A172 (cell line): ENCODE data around the gene PSME2. TPM values are rescaled to one million over a fixed set of nuclear protein-coding genes. Genes with fewer than 3 reads are reported as not detected.

Experiments used
- DNase-seq: peaks from one replicate; pipeline ENCODE4 v3.0.0-alpha.2; 2015; ENCODE audit warnings: low spot score
- total RNA-seq: library from RNA; depleted of rRNA; stranded (reverse); fragments of >200 nt; shearing (Covaris generic); gene quantifications from 2 replicates; pipeline ENCODE4 v1.2.3, GENCODE V29; 2014; rRNA removed

Gene PSME2, protein sequence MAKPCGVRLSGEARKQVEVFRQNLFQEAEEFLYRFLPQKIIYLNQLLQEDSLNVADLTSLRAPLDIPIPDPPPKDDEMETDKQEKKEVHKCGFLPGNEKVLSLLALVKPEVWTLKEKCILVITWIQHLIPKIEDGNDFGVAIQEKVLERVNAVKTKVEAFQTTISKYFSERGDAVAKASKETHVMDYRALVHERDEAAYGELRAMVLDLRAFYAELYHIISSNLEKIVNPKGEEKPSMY
- 102 and 126 TPM in 2 replicates for total RNA-seq

DNA sequence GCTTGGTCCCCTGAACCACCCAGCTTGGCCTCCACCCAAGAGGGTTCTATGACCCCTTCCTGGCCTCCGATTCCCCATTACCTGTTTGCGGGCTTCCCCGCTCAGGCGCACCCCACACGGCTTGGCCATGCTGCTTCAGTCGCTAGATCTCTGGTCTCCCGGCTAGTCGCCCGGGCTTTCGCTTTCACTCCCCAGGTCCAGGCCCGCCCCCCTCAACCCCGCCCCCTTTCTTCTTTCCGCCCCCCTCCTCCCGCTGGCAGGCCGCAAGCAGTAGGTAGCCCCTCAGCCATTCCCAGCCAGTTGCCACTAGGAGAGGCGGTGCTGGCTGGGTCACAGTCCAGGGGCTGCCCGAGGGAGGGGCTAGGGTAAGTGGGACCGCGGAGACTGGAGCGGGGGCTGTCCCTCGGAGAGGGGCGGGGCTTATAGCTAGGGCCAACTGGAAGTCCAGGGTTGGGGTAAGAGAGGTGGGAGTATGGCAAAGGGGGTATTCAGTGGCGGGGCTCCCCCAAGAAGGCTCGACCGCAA, at the start of gene PSME2:
Gene PSME2 (minus strand): TSS at position 158 of the 525 bp plus-strand sequence. CDS start 29 bp downstream, at position 129.
- peak; percentile 90 for DNase-seq

DNA sequence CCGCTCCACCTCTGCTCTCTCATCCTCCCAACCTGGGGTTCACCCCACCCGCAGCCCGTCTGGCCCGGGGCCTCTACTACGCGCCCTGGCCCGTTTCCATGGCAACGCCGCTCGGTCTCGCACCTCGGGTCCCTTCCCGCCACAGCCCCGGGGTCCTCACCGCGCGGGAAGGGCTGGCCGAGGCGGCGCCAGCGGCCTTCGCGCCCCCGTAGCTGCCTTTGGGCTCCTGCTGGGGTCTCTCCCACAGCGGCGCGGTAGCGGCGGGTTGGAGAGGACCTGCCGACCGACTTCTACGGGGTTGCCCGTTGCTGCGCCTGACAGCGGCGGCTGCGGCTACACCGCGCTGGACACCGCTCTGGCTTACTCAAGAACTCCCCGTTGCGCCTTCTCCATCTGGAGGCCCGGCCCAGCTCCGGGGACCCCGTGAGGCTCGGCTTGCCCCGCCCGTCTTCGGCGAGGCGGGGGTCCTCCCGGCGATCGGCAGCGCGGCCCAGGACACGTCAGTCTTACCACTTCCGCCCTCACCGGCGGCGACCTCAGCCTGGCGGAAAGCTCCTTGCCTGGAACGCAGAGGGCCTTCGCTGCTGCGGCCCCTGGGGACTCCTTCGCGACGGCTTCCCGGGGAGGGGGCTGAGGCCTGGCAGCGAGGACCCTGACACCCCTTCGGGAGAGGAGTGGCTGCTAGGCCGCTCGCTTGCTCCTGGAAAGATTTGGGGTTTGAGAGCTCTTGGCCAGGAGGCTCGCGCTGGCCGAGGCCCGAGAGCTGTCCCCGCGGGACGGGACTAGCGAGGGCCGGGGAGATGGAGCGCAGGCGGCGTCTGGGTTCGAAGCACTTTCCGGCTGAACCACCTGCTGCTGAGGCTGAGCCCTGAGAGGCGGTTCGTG, 49.0 kb upstream of the PSME2 start, which contains the start of gene TM9SF1:
Gene TM9SF1 (minus strand): TSS at position 256 of the 885 bp plus-strand sequence. CDS start 422 bp downstream, outside the sequence.
- DNase-seq = peak; percentile 59

DNA sequence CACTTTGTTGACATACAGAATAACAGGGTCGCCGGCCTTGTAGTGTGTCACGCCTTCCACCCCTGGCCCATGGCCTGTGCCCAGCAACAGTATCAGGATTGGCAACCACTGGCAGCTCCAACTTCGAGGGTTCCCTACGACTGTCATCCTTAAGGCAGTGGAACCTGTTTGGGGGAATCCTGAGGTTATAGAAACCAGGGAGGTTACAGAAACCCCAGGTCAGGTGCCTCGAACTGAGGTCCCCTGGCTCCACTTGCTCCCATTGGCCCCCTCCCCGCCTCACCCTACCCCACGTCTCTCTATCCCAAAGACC, 48.4 kb upstream of the PSME2 start:
- DNase-seq = no peak

DNA sequence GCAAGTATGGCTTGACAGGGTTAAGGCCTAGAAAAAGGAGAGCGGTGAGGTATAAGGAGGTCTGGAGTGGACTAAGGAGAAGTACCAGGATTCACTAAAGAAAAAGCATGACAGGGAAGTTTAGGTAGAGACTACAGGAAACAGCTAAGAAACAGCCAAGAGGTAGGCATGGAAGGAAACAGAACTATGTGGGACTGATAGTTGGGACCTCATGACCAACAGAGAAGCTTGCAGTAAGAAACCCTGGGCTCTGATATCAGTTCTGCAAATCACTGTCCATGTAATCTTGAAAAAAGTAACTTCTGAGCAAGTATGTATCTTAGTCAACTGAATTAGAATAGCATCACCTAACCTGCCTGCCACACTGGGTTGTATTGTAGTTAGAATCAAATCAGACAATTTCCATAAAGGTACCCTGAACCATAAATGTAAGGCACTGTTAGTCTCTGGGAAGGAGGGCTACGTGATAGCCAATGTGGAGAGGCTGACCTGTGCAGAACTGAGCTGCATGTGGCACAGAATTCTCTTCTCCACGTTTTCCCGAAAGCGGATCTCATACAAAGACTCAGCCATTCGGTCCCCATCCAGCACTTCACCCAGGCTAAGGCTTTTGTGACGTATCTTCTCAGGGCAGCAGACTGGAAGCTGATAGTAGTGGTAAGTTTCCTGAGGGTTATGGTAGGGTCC, 47.9 kb upstream of the PSME2 start:
- DNase-seq = no peak

DNA sequence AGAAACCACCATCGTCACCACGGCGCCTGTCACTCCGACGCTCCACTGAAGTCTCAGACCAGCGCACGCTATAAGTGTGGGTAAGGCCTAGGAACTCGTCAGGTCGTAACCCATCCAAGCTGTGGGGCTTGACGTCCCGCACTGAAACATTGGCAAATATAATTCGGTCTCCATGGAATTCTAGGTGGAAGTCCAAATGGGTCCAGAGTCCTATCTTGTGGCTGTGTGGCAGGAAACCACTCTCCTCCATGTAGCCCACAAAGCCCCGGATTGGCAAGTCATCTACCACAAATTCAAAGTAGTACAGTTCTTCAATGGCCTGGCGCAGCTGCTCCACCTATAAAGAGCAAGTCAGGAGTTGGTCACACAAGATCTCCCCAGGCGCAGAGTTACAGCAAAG, 46.5 kb upstream of the PSME2 start:
- DNase-seq = no peak

DNA sequence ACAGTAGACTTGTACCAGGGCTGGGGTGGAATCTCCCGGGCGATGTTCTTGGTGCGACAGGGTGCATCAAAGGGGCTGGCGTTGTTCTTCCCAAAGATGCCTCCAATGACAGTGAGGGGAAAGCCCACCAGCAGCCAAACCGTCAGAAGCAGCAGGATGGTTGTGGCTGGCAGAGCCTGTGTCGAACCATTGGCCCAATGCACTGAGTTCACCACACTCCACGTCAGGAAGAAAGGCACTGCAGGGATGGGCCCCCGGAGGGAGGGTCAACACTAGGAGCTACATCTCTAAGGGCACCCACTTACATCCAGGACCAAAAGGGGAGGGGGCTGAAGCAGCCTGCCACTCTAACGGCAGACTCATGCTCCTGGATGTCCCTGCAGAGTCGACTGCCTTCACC, 44.0 kb upstream of the PSME2 start:
- no peak for DNase-seq

DNA sequence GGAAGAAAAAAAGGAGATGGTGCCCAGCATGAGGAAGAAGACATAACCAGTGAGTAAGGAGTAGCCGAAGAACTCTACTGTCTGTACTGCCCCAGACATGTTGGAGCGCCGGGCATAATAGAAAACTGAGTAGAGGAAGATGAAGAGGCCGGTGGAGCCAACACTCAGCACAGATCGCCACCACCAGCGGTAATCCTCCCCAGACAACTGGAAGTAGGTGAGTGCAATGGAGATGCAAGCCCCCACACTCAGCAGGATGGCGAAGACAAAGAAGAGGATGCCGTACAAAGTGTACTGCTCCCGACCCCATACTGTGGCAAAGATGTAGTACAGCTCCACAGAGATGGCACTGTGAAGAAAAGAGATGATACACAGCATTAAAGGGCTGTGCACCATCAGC, 43.0 kb upstream of the PSME2 start:
- DNase-seq = no peak

DNA sequence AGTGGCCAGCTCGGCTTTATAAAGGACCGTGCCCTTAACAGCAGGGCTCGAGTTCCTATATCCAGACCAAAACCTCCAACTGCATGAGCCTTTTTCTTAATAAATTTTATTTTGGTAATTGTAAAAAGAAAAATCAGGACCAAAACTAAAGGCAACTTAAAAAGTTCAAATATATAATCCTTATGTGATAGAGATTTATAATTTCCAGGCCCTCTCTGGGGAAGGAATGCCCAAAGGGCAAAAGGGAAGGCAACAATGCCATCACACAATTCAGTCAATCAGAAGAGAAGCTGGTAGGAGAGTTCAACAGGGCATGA, 42.6 kb upstream of the PSME2 start:
- DNase-seq = no peak

DNA sequence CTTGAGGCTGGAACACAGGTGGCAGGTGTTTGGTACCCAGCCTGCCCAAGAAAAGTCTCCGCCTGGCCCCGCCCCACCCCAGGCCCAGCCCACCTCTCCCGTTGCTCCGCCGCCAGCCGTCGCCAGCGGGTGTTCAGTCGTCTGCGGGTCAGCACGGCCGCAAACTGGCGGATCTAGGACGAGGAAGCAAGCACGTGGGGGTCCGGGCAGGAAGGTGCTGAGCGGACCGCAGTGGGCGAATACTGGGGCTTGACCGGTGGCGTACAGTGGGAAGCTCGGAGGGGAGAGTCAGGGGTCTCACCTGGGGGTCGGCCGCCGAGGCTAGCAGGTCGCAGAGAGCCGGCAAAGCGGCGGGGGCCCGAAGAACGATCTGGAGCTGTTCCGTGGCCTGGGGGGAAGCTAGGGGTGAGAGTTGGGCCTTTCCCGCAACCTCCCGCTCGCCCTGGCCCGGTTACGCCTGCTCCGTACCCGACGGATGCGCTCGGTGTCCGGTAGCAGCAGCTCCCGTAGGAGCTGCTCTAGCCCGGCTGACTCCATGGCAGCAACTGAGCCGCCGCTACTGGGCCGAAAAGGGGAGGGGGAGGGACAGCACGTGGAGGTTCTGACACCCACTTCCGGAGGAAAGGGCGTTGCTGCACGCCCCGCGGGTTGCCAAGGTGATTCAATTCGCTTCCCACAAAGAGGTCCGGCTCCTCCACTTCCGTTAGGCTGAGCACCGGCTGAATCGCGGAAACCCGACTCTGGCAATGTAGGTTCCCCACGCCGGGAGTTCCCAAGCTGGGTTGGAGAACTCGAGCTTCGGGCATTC, 42.0 kb upstream of the PSME2 start, which contains the start of gene IPO4:
Gene IPO4 (minus strand): TSS at position 566 of the 808 bp plus-strand sequence. CDS start 29 bp downstream, at position 537.
- peak; percentile 91 for DNase-seq

DNA sequence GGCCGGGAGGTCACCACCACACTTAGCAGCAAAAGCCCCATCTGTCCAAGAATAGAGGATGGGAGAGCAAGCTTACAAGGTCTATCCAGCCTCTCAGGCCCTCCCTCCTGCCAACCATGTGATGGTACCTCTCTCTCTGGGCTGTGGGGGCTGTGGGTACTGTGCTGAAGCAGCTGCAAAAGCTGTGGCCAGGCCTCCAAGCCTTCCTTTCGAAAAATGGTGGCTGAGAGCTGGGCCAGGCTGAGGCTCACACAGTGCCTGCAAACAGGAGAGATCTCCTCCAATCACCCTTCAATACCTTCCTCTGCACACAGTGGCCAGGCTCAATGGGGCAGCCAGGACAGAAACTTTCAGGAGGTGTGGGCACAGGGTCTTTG, 41.1 kb upstream of the PSME2 start:
- DNase-seq = no peak

DNA sequence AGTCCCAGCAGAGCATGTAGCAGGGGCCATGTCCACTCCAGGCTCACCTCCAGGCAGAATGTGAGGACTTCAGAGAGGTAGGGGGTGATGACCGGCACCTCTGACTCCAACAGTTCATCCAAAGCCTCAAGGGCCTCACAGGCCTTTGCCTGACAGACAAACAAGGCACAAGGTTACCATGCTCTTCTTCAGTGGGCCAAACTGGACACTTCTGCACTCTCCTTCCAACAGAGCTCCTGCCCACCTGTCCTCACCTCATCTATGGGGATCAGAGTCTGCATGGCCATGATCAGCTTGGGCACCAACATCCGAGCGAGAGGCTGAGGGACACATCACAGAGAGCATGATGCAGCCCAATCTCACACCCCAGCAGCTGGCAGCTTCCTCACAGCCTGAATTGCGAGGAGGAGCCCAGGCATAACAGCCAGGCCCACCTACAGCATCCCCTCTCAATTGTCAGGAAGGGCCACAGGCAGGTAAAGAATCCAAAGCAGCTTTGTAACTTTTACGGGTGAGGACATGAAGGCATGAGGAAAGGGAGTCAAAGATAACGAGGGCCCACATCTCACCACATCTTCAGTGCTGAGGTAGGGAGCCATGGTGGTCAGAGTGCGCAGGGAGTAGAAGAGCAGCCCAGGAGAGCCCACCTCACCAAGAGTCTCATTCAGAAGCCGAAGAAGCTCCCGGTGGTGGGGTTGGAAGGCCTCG, 40.6 kb upstream of the PSME2 start:
- no peak for DNase-seq

DNA sequence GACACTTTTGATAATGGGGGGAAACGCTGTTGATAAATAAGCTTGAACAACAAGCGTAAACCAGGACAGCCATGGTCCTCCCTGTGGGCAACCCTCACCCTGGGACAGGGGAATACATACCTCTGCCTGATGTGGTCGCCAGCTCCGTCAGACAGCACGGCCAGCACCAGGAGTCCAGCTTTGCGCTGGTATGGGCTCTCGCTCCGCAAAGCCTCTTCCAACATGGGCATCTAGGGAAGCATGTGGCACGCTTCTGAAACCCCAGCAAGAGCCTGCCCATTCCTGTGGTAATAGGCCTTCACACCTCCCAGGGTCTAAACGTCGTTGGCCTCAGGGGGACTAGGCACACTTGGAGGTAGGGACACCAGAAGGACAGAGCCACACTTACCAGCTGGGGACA, 39.3 kb upstream of the PSME2 start:
- DNase-seq = no peak

DNA sequence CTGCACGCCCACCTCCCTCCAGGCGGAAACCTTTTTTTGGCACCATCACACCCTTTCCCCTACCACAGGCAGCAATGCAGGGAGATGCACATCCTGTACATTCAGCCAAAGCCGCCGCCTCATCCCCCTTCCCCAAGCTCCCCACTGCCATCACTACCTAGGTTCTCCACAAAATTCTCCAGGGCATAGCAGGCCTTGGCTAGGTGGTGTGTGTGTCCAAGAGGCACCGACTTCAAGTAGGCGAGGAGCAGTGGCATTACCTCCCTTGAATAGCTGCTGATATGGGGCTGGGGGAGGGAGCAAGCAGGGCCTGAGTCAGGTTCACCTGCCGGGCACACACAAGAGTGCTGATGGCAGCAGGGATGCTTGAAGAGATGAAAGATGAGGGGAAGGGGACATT, 38.6 kb upstream of the PSME2 start:
- DNase-seq = no peak

DNA sequence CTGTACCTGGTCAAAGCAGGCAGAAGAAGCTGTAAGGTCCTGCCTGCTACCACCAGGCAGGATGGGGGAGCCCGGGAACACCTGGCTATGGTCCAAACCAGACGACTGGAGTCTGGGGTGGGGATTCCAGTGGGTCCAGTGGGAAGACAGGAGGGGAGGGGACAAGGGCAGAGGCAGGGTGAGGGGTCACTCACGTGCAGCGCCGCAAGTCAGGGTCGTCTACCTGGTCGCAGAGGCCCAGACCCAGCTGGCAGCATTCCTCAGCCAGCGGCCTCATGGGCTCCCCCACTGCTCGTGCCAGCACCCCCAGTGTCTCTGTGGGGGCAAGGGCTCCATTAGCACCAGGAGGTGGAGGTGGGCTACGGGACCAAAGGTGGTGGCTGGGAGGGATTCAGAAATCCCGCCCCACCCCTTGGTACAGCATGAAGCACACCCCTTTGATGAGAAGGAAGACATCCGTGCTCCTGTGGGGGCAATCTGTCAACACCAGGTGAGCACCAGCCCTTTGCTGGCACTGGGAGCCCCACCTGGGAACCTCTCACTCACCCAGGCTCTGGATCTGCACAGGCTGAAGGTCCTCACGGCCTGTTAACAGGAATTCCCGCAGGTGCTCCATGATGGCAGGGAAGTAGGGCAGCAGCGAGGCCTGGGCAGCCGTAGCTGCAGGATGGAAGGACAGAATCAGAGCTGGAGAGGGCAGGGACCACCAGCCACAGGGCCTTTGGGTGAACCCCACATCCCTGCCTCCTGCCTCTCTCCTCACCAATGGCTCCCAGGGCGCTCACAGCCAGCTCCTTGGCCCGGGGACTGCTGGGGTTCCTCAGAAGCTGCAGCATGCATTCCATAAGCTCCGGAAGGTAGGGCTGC, 37.9 kb upstream of the PSME2 start:
- DNase-seq = no peak

DNA sequence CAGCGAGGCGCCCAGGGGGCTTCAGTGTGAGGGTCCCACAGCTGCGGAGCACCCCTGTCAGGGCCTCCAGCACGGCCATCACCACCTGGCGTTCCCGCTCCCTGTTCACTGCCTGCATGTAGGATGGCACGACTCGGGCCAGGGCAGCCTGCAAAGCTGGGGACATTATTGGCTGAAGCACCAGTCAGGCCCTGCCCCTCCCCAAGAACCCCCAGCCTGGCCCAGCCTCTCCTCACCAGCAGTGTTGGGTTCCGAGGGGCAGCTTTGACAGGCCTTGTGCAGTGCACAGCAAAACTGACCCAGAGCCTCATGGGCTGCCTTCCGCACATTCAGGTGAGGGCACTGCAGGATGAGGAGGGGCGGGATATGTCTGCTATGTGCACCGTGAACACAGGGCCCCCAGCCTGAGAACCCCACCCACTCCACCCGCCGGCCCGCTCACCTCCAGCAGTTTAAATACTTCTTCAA, 36.6 kb upstream of the PSME2 start:
- DNase-seq = no peak

DNA sequence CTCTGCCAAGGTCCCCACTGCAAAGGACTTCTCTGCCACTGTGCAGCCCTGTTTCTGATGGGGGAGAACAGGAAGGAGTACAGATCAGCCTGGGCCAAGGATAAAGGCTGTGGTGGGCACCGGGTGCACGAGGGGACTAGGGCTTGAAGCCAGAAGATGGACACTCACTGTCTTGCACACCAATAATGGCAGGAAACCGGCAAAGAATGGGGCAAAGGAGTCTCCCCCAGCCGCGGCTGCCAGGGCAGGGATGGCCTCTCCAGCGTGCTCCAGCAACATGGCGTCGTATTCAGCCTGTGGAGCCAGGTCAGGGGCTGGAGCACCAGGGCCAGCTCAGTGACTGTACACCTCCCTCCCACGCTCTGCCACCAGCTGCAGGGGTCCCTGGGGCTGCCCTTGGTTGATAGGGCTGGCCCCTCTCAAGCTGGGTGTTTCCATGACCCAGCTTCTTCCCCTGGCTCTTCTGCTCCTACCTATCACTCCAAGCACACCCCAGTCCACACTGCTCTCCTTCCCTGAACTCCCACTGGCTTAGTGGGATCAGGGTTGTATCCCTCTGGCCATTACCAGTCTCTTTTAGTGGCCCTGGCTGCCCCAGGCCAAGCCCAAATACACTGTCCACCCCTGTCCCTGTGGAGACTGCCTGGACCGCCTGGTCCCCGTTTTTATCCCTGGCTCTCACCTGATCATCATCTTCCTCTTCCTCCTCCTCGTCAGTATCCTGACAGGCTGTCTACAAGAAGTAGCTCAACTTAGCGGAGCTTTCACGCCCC, 35.9 kb upstream of the PSME2 start:
- no peak for DNase-seq

DNA sequence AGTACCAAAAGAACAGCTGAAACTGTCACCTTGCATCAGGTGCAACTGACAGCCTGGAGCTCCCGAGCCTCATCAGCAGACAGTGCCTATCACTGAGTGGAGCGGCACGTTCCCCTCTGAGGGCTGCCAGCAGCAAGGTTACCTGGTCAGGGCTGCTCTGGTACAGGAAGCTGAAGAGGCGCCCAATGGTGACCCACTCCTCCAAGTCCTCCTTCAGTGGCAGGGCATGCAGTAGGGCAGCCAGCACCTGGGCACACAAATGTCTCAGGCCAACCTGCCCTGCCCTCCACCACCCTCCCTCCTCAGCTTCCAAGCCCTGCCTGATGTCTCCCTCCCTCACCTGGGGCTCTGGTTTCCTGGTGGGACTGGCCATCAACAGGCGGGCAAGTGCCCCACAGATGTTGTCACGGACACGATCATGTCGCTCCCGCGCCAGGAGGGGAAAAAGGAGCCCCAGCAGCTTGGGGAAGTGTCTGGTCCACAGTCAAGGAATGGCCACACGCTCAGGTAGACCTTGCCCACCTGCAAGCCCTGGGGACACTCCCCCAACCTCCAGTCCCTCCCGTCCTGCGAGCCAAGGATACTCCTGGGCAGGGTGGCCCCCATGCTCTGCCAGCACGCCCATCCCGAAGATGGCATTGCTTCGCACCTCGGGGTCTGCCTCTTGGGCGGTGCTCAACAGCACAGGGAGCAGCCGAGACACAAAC, 35.1 kb upstream of the PSME2 start:
- DNase-seq = no peak
